Measurements from ENCODE around the gene NGF.
"Not testable (repeated sequence)": the region's sequence is repeated elsewhere in the genome, so short reads cannot be mapped to it uniquely, and the experiment has no call there.

NGF gene

DNA sequence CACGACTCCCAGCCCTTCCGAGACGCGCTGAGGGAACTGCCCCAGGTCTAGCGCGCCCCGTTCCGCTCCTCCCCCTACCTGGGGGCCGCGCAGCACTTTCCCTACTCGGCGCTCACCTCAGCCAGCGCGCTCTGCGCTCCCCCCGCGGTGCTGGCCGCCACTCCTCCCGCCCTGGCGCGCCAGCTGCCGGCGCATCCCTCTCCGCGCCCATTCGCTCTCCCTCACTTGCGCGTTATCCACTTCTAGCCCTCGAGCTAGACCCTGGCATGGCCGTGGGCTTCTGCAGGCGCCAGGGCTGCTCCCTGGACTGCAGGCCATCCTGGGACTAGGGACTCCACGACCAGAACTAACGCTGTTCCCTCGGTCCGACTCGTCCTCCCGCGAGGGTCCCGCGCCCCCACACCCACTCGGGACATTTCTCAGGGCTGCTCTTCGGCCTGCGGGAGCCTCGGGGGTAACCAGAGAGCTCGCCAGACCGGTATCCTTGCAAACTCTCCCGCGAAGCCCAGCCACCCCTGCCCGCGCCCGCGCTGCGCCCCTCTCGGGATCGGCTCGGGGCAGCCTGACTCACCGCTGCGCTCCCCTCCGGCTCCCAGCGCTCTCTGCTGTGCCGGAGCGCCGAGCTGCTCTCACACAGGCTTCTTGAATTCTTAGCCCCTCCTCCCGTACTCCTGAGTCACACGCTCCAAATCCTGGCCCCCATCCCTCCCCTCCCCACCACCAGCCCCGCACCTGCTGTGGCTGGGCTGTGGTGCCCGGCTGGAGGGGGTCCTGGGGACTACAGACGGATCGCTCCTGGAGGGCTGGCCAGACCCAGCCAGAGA is at the start of gene NGF:
Gene NGF, minus strand, starts transcription at position 617 of the 824 bp plus-strand sequence. CDS start 51,454 bp downstream, outside the sequence.
- H3K4me3 Mint-ChIP-seq = no peak within 1 kb of the TSS
- H3K36me3 Mint-ChIP-seq = no peaks in the 10 kb centered on the region
- no peak for ATAC-seq
- H3K27ac Mint-ChIP-seq = no peak within 1 kb of the TSS
- no peak for DNase-seq (ENCODE audit: low spot score in 2 of 2)
- peaks cover 6% of the 10 kb centered on the region for H3K4me1 Mint-ChIP-seq
- H3K9me3 Mint-ChIP-seq = no peaks in the 10 kb centered on the region

DNA sequence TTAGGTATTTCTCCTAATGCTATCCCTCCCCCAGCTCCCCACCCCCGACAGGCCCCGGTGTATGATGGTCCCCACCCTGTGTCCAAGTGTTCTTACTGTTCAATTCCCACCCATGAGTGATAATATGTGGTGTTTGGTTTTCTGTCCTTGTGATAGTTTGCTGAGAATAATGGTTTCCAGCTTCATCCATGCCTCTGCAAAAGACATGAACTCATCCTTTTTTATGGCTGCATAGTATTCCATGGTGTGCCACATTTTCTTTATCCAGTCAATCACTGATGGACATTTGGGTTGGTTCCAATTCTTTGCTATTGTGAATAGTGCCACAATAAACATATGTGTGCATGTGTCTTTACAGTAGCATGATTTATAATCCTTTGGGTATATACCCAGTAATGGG is 45.4 kb upstream of the NGF start:
- DNase-seq (ENCODE audit: low spot score in 2 of 2); H3K27ac Mint-ChIP-seq; H3K4me1 Mint-ChIP-seq; H3K36me3 Mint-ChIP-seq; ATAC-seq; H3K4me3 Mint-ChIP-seq: not testable (repeated sequence)
- H3K9me3 Mint-ChIP-seq = peaks cover 11% of the 10 kb centered on the region

DNA sequence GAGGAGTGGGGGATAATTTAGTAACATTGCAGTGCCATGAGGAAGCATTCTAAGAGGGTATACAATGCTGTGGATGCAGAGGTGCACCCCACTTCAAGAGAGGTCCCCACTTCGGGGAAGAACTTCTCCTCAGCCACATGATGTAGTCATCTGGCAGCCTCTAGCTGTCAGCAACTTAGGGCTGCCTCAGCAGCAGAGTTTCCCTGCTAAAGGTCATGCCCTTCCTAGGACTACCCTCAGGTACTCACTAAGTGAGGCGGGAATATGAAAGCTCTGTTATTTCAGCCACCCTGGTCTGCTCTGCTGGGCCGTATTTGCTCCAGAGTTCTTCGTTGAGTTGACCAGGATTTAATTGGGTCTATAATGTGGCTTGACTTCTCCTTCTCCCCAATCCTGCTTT is 41.9 kb upstream of the NGF start:
- ATAC-seq = no peak

DNA sequence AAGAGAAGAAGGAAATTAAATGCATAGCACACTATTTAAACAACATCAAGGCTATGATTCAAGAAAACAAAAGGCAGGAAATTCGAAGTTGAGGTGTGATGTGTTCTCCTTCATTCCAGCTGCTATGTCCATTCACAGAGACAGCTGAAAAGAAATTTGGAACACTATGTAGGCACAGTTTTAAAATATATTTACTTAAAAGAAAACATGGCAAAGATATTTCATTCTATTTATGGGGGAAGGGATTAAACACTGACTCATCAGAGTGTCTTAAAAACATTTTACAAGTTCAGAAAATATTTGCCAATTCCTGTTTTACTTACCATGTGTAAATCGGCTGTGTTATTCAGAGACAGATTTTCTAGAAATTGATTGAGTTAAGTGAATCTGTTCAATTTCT is 39.4 kb upstream of the NGF start:
- Mint-ChIP-seq H3K36me3 (no peaks in the 10 kb centered on the region), H3K9me3 (no peaks in the 10 kb centered on the region), H3K27ac (no peak overlapping the region), H3K4me3 (no peak overlapping the region), H3K4me1 (no peaks in the 10 kb centered on the region)
- ATAC-seq = no peak
- DNase-seq (ENCODE audit: low spot score in 2 of 2) = no peak

More for the DNA sequence above, 41.9 kb upstream of the NGF start:
- Mint-ChIP-seq H3K27ac (no peak overlapping the region), H3K4me1 (no peaks in the 10 kb centered on the region), H3K9me3 (peaks cover 2% of the 10 kb centered on the region), H3K36me3 (no peaks in the 10 kb centered on the region), H3K4me3 (no peak overlapping the region)
- no peak for DNase-seq (ENCODE audit: low spot score in 2 of 2)

DNA sequence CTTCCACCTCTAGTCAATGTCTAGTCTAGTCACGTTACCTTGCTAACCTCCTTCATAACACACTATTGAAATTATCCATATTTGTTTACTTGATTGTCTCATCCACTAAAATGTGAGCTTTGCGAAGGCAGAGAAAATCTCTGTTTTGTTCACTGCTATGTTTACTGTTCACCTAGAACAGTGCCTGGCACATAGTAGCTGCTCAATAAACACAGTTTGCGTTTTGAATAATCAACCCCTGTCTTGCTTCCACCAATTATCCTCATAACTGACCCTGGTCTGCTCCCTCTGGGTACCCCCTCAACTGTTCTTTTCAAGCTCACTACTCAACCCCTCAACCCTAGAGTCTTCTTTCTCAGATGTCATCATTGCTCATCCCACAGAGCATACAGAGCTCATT is 36.5 kb upstream of the NGF start:
- H3K4me1 Mint-ChIP-seq = no peaks in the 10 kb centered on the region
- no peak overlapping the region for H3K27ac Mint-ChIP-seq
- no peak overlapping the region for H3K4me3 Mint-ChIP-seq
- ATAC-seq (no peak), DNase-seq (ENCODE audit: low spot score in 2 of 2) (no peak)
- no peaks in the 10 kb centered on the region for H3K9me3 Mint-ChIP-seq
- no peaks in the 10 kb centered on the region for H3K36me3 Mint-ChIP-seq

DNA sequence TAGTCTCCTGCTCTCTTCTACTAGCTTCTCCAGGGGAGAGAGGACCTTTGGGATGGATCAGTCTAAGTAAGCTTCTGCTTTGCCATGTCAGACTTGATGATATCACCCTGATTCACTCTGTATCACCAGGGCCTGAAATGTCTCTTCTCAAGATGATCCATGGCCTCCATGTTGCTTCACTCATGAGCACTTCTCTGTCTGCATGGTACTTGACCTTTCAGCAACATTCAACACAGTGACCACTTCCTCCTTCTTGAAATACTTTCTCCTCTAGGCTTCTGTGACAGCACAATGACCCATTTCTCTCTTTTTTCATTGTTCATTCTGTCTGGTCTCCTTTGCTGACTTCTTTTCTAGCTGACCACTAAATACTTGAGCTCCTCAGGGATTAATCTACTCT is 35.3 kb upstream of the NGF start:
- peak; percentile 52 for ATAC-seq
- no peak overlapping the region for H3K27ac Mint-ChIP-seq
- no peaks in the 10 kb centered on the region for H3K36me3 Mint-ChIP-seq
- H3K9me3 Mint-ChIP-seq = no peaks in the 10 kb centered on the region
- no peak for DNase-seq (ENCODE audit: low spot score in 2 of 2)
- H3K4me3 Mint-ChIP-seq = no peak overlapping the region
- H3K4me1 Mint-ChIP-seq = no peaks in the 10 kb centered on the region

DNA sequence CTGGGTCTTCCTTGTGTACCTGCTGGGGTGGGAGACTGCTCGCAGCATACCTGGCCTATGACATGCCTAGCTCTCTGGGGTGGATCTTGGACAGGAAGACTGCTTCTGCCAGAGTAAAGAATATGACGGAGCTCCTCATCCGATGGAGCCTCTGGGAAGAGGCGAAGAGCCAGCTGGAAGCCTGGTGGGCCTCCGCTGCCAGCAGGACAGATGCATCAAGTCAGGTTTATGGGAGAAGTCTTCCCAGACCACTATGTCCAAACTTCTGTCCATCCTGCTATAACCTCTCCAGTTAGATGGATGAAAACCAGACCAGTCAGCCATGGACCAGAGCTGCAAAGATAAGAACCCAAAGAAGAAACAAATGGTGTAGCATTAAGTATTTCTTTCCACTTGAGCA is 27.7 kb upstream of the NGF start:
- Mint-ChIP-seq H3K36me3 (no peaks in the 10 kb centered on the region), H3K27ac (no peak overlapping the region), H3K4me1 (no peaks in the 10 kb centered on the region), H3K4me3 (no peak overlapping the region), H3K9me3 (peaks cover 7% of the 10 kb centered on the region)
- DNase-seq (ENCODE audit: low spot score in 2 of 2) (no peak), ATAC-seq (no peak)

DNA sequence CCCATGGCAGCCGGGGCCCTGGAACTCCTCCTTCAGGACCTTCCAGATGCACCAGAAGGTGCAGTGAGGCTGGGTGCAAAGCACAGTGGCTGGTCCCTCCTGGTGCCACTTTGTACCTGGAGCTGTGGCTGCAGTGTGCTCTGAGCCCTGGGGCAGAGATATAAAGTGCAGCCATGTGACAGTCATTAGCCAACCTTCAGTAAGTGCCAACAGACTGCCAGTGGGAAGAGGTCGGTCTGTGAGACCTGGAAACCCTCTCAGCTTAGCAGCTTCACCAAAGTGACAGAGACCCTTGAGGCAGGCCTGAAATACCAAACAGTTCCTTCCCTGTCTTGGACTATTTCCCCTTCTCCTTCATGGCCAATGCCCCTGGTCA is 26.7 kb upstream of the NGF start:
- DNase-seq (ENCODE audit: low spot score in 2 of 2) (no peak), ATAC-seq (peak; percentile 24)
- peaks cover 7% of the 10 kb centered on the region for H3K9me3 Mint-ChIP-seq
- no peaks in the 10 kb centered on the region for H3K4me1 Mint-ChIP-seq
- no peak overlapping the region for H3K27ac Mint-ChIP-seq
- H3K4me3 Mint-ChIP-seq = no peak overlapping the region
- no peaks in the 10 kb centered on the region for H3K36me3 Mint-ChIP-seq

DNA sequence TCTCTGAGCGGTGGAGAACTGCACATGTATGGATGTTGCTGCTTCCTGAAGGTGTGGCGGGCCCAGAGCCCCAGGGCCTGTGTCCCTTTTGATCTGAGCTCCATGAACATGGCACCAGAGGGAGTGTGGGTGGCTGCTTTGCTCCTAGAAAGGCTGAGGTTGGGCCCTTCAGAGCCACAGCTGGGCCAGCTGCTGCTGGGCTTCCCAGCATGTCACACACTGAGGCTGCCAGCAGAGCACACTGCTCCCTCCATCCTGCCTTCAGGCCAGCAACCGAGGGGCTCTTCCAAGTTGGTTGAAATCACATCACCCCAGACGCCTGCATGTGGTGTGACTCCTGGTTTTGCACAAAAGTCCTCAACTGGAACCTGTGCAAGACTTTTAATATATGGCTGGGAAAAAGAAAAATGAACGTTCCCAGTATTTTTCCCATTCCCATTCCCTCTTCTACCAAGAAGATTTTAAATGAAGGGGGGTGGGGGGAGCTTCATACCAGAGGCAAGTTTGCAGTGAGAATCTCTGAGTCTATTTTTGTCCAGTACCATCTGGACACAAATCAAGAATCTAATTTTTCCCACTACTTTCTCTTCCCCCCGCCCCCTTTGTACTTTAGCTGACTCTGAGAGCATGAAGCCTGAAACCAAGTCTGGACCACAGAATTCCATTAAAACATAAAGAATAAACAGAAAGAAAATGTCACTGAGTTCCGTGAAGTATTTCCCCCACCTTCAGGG is 26.2 kb upstream of the NGF start:
- Mint-ChIP-seq H3K4me1 (no peaks in the 10 kb centered on the region), H3K27ac (no peak overlapping the region), H3K9me3 (peaks cover 7% of the 10 kb centered on the region), H3K36me3 (no peaks in the 10 kb centered on the region), H3K4me3 (no peak overlapping the region)
- ATAC-seq (no peak), DNase-seq (ENCODE audit: low spot score in 2 of 2) (no peak)

DNA sequence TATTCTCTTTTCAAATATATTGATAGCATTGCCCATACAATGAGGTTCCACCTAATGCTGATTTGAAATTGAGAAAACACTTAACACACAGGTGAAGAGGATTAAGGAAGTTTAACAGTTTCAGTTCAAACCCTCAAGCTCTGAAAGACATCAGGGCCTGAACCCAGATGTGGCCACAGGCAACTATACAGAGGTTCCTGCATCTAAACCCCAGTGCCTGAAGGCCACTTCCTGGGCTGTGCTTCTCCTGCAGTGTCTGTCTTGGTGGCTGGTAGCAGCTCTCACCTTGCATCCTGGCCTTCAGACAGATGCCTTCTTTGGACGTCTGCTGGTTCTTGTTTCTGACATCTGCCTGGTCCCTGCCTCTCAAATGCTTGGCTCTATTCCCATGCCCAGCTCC is 25.1 kb upstream of the NGF start:
- no peak for DNase-seq (ENCODE audit: low spot score in 2 of 2)
- Mint-ChIP-seq H3K27ac (no peak overlapping the region), H3K4me1 (no peaks in the 10 kb centered on the region), H3K9me3 (peaks cover 7% of the 10 kb centered on the region), H3K36me3 (no peaks in the 10 kb centered on the region), H3K4me3 (no peak overlapping the region)
- ATAC-seq = no peak

DNA sequence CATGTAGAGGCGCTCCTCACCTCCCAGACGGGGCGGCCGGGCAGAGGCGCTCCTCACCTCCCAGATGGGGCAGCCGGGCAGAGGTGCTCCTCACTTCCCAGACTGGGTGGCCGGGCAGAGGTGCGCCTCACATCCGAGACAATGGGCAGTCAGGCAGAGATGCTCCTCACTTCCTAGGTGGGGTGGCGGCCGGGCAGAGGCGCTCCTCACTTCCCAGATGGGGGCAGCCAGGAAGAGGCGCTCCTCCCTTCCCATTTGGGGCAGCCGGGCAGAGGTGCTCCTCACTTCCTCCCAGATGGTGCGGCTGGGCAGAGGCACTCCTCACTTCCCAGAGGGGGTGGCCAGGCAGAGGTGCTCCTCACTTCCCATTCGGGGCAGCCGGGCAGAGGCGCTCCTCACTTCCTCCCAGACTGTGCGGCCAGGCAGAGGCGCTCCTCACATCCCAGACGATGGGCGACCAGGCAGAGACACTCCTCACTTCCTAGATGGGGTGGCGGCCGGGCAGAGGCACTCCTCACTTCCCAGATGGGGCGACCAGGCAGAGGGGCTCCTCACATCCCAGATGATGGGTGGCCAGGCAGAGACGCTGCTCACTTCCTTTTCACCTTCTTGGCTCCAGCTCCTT is 22.6 kb upstream of the NGF start:
- not testable (repeated sequence) for H3K36me3 Mint-ChIP-seq; H3K4me3 Mint-ChIP-seq; H3K9me3 Mint-ChIP-seq; H3K27ac Mint-ChIP-seq; DNase-seq (ENCODE audit: low spot score in 2 of 2); ATAC-seq; H3K4me1 Mint-ChIP-seq

DNA sequence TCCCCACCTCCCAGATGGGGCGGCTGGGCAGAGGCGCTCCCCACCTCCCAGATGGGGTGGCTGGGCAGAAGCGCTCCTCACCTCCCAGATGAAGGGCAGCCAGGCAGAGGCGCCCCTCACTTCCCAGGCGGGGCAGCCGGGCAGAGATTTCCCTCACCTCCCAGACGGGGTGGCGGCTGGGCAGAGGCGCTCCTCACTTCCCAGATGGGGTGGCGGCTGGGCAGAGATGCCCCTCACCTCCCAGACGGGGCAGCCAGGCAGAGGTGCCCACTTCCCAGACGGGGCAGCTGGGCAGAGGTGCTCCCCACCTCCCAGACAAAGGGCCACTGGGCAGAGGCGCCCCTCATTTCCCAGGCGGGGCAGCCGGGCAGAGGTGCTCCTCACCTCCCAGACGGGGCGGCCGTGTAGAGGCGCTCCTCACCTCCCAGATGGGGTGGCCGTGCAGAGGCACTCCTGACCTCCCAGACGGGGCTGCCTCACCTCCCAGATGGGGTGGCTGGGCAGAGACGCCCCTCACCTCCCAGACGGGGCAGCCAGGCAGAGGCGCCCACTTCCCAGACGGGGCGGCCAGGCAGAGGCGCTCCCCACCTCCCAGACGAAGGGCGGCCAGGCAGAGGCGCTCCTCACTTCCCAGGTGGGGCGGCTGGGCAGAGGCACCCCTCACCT is 21.9 kb upstream of the NGF start:
- H3K9me3 Mint-ChIP-seq; H3K4me1 Mint-ChIP-seq; H3K36me3 Mint-ChIP-seq; DNase-seq (ENCODE audit: low spot score in 2 of 2); H3K27ac Mint-ChIP-seq; H3K4me3 Mint-ChIP-seq; ATAC-seq: not testable (repeated sequence)

DNA sequence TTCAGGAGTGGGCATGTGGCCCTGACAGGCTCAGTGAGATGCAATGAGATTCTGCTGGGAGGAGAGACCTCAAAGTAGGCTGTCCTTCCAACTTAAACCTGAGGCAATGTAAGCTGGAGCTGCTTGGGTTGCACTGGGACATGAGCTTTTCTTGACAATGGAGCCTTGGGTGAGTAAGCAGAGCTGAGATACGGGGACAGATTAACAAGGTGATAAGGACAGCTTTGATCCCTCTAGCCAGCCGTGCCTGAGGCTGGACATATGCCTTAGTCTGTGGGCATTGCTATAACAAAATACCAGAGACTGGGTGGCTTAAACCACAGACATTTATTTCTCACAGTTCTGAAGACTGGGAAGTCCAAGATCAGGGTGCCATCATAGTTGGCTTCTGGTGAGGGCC is 18.3 kb upstream of the NGF start:
- no peaks in the 10 kb centered on the region for H3K4me1 Mint-ChIP-seq
- H3K27ac Mint-ChIP-seq = no peak overlapping the region
- ATAC-seq = no peak
- H3K36me3 Mint-ChIP-seq = no peaks in the 10 kb centered on the region
- no peak overlapping the region for H3K4me3 Mint-ChIP-seq
- peaks cover 3% of the 10 kb centered on the region for H3K9me3 Mint-ChIP-seq
- DNase-seq (ENCODE audit: low spot score in 2 of 2) = no peak

DNA sequence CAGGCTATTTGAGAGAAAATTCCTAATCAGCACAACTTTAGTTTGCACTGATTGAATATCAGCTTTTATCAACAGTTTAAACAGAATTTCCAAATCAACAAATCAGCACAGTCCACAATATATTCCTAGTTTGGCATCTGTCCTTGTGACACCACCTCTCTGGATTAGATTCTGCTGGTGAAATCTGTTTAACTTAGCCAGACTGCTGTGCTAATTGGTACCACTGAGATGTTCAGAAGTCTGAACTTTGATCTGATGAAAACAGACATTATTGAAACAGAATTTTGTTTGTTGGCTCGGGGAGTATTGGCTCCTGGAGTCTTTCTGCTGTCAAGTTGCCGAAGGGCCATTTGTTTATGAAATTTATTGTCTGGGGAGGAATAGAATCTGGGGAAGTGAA is 17.0 kb upstream of the NGF start:
- H3K4me3 Mint-ChIP-seq = no peak overlapping the region
- H3K9me3 Mint-ChIP-seq = no peaks in the 10 kb centered on the region
- no peaks in the 10 kb centered on the region for H3K36me3 Mint-ChIP-seq
- H3K4me1 Mint-ChIP-seq = no peaks in the 10 kb centered on the region
- no peak overlapping the region for H3K27ac Mint-ChIP-seq
- ATAC-seq = no peak
- no peak for DNase-seq (ENCODE audit: low spot score in 2 of 2)

DNA sequence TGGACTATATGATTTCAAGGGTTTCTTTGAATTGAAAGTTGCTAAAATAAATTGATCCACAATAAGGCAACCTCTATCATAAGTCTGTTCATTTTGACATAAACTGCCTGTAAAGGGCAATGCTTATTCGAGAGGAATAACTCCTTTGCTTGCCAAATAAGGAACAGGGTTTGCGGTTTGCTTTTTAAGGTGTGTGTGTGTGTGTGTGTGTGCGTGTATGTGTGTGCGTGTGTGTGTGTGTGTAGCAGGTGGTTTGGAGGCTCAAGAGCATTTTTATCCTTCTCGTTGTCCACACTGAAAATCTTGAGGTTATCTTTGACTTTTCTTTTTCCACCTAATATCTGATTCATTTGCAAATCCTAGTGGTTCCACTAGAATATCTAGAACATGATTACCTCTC is 13.1 kb upstream of the NGF start:
- no peak for ATAC-seq
- no peak overlapping the region for H3K4me3 Mint-ChIP-seq

More for the DNA sequence above, 13.1 kb upstream of the NGF start:
- no peaks in the 10 kb centered on the region for H3K36me3 Mint-ChIP-seq
- no peaks in the 10 kb centered on the region for H3K9me3 Mint-ChIP-seq
- no peaks in the 10 kb centered on the region for H3K4me1 Mint-ChIP-seq
- DNase-seq (ENCODE audit: low spot score in 2 of 2) = no peak
- H3K27ac Mint-ChIP-seq = no peak overlapping the region
